ENCODE results near the gene CDA. TPM values are rescaled to one million over a fixed set of nuclear protein-coding genes. Genes with fewer than 3 reads are reported as not detected.

The CDA gene
- total and polyA plus RNA-seq, 2 donors (not counting 3 experiments of a cell fraction or from before 2014, with no cell fraction given): 0.35 to 1.9 TPM

DNA sequence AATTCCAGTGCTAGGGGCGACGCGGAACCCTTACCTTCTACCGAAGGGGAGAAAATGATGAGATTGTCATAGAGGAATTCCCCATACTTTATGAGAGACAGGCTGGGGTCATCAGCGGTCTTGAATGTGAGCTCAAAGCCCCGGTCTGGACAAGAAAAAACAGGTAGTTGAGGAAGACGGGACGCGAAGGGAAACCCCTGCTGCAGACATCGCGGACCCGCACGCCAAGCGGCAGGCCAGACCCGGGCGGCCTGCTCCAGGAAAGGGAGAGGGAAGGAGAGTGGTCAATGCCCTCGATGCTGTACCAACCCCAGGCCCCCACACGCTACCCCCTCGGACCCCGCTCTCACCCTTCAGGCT, 71.9 kb downstream of the CDA start:
- dilution Hi-C loops (cut with MboI; ENCODE audit: extremely low pct_ligation_motif_present, low sequenced_read_pairs): no loop called here
- no TSS peak for BruUV-seq (replicated peaks)
- POLR2A ChIA-PET: no interaction called here

More for the DNA sequence above, 71.9 kb downstream of the CDA start:
- peaks cover 22% of the 10 kb centered on the region for H3K4me1 ChIP-seq (ENCODE audit: control insufficient read depth, extremely low read depth, insufficient read depth, low read length)
- CTCF ChIA-PET: interaction anchor here (1.2 to 2.1 kb wide), 3 partner anchors 10 to 86 kb away, joined by 5 to 9 read pairs (median 6); no protein-coding TSS in a partner anchor
- H3K27ac ChIP-seq (ENCODE audit: insufficient read depth, low read depth, low read length): peak overlapping the region; percentile 48
- FAIRE-seq (peak; percentile 53), DNase-seq (ENCODE audit: low read depth, low spot score) (no peak)
- intact Hi-C loops (cut with micrococcal nuclease): no loop called here
- no peaks in the 10 kb centered on the region for H3K27me3 ChIP-seq (ENCODE audit: control insufficient read depth in 2 of 2, insufficient read depth in 2 of 2, low read length in 2 of 2)
- TF ChIP-seq, protein P1, sequence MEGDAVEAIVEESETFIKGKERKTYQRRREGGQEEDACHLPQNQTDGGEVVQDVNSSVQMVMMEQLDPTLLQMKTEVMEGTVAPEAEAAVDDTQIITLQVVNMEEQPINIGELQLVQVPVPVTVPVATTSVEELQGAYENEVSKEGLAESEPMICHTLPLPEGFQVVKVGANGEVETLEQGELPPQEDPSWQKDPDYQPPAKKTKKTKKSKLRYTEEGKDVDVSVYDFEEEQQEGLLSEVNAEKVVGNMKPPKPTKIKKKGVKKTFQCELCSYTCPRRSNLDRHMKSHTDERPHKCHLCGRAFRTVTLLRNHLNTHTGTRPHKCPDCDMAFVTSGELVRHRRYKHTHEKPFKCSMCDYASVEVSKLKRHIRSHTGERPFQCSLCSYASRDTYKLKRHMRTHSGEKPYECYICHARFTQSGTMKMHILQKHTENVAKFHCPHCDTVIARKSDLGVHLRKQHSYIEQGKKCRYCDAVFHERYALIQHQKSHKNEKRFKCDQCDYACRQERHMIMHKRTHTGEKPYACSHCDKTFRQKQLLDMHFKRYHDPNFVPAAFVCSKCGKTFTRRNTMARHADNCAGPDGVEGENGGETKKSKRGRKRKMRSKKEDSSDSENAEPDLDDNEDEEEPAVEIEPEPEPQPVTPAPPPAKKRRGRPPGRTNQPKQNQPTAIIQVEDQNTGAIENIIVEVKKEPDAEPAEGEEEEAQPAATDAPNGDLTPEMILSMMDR (IDR thresholded peaks at IDR 0.05; ENCODE audit: extremely low read depth in 1 of 2, insufficient read depth in 1 of 2, low read depth in 1 of 2, low read length in 2 of 2): no peak
- TF ChIP-seq POLR2A (IDR thresholded peaks at IDR 0.05; ENCODE audit: low read depth, low read length) (no peak), MAX (IDR thresholded peaks at IDR 0.05; ENCODE audit: insufficient read depth, insufficient read length) (no peak), JUN (IDR thresholded peaks at IDR 0.05; ENCODE audit: borderline replicate concordance, insufficient read depth, insufficient read length, low read depth) (no peak), FOS (IDR thresholded peaks at IDR 0.05; ENCODE audit: borderline replicate concordance, insufficient read depth, low read length) (no peak), POLR2AphosphoS5 (IDR thresholded peaks at IDR 0.05; ENCODE audit: insufficient read depth, low read depth, low read length) (no peak), GATA2 (IDR thresholded peaks at IDR 0.05; ENCODE audit: insufficient read depth, insufficient read length, low read depth, low read length) (no peak), MYC (IDR thresholded peaks at IDR 0.05; ENCODE audit: low read depth, low read length) (no peak), EZH2 (IDR thresholded peaks at IDR 0.05; ENCODE audit: borderline replicate concordance, low read depth, low read length, severe bottlenecking) (no peak)
- peak overlapping the region; percentile 83 for H3K9ac ChIP-seq (replicated peaks; ENCODE audit: extremely low read depth, insufficient read depth, low read length)
- H4K20me1 ChIP-seq (replicated peaks; ENCODE audit: control insufficient read depth, extremely low read depth, insufficient read depth, low read length): no peaks in the 10 kb centered on the region
- H3K79me2 ChIP-seq (ENCODE audit: control insufficient read depth, insufficient read depth, low read length): peaks cover 40% of the 10 kb centered on the region
- peak overlapping the region; percentile 97 for H3K4me2 ChIP-seq (ENCODE audit: insufficient read depth, low read length)
- H2AFZ ChIP-seq (ENCODE audit: low read depth, low read length): peak overlapping the region; percentile 82
- peak overlapping the region; percentile 64 to 93 (median 88) for H3K4me3 ChIP-seq (replicated peaks in 1 of 3; ENCODE audit: insufficient read depth in 1 of 3, low read depth in 1 of 3, low read length in 3 of 3)
- H3K9me3 ChIP-seq (replicated peaks; ENCODE audit: control insufficient read depth, insufficient read depth, low read length): no peaks in the 10 kb centered on the region
- H3K36me3 ChIP-seq (ENCODE audit: control insufficient read depth in 2 of 2, extremely low read depth in 1 of 2, insufficient read depth in 2 of 2, low read length in 2 of 2): peaks cover 2 to 18% of the 10 kb centered on the region in 2 experiments
- H3K9me1 ChIP-seq (replicated peaks; ENCODE audit: control insufficient read depth, extremely low read depth, insufficient read depth, low read length): no peaks in the 10 kb centered on the region
